ENCODE data around the gene EIF4E3. TPM values are rescaled to one million over a fixed set of nuclear protein-coding genes. Genes with fewer than 3 reads are reported as not detected.

The EIF4E3 gene
- total and polyA plus RNA-seq, 5 donors, result 25.0 to 42.5 (median 40.9) TPM

GRCh38 chr3:71752831-71753700 lies 27.9 kb upstream of the EIF4E3 start:
- no peak for ATAC-seq
- DNase-seq, result peak in 1 of 3 donors; percentile 44
- WGBS, result 12% methylated on average over 64 of the region's 68 CpGs
- Histone ChIP-seq H3K4me3 (ENCODE audit: low read length) (peak overlapping the region; percentile 81), H3K9me3 (ENCODE audit: control insufficient read depth, low read length) (no peaks in the 10 kb centered on the region), H3K27ac (ENCODE audit: low read length) (no peak overlapping the region), H3K4me1 (ENCODE audit: control insufficient read depth, insufficient read depth, low read length) (no peaks in the 10 kb centered on the region), H3K27me3 (ENCODE audit: control insufficient read depth, insufficient read depth) (no peaks in the 10 kb centered on the region)
- intact Hi-C loops (cut with DNase I), result no loop called here

DNA sequence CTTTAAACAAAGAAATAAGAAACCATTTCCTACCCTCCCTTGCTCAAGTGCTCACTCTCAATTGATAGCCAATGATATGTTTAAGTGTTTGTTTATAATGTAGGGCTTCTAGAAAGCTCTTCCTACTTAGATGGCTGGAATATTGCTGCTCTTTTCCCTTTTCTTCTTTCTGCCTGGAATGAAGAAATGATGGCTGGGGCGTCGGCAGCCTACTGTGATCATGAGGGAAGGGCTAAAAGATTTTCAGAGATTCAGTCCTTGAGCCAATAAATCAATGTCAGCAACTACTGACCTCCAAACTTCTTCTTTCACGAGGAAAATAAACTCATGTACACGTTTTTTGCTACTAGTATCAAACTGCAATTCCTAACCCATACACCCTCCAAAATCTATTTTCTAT lies 26.4 kb upstream of the EIF4E3 start:
- Histone ChIP-seq H3K27ac (ENCODE audit: low read length) (no peak overlapping the region), H3K9me3 (ENCODE audit: control insufficient read depth, low read length) (no peaks in the 10 kb centered on the region), H3K27me3 (ENCODE audit: control insufficient read depth, insufficient read depth) (no peaks in the 10 kb centered on the region), H3K4me1 (ENCODE audit: control insufficient read depth, insufficient read depth, low read length) (no peaks in the 10 kb centered on the region), H3K4me3 (ENCODE audit: low read length) (no peak overlapping the region)
- intact Hi-C loops (cut with DNase I), result no loop called here
- WGBS, result 92% methylated on average over 4 of the region's 4 CpGs
- no peak for ATAC-seq
- DNase-seq, result no peak

GRCh38 chr3:71744738-71745137 lies 19.5 kb upstream of the EIF4E3 start:
- no peak overlapping the region for H3K4me3 ChIP-seq (ENCODE audit: low read length)

GRCh38 chr3:71742621-71743020 lies 17.4 kb upstream of the EIF4E3 start:
- ATAC-seq (no peak), DNase-seq (no peak)
- Histone ChIP-seq H3K4me1 (ENCODE audit: control insufficient read depth, insufficient read depth, low read length) (no peaks in the 10 kb centered on the region), H3K4me3 (ENCODE audit: low read length) (no peak overlapping the region), H3K27ac (ENCODE audit: low read length) (no peak overlapping the region), H3K9me3 (ENCODE audit: control insufficient read depth, low read length) (no peaks in the 10 kb centered on the region), H3K27me3 (ENCODE audit: control insufficient read depth, insufficient read depth) (no peaks in the 10 kb centered on the region)
- 97% methylated on average over 1 of the region's 1 CpG for WGBS
- intact Hi-C loops (cut with DNase I), result no loop called here

More at GRCh38 chr3:71744738-71745137, 19.5 kb upstream of the EIF4E3 start:
- DNase-seq (no peak), ATAC-seq (no peak)
- Histone ChIP-seq H3K9me3 (ENCODE audit: control insufficient read depth, low read length) (no peaks in the 10 kb centered on the region), H3K4me1 (ENCODE audit: control insufficient read depth, insufficient read depth, low read length) (no peaks in the 10 kb centered on the region), H3K27me3 (ENCODE audit: control insufficient read depth, insufficient read depth) (no peaks in the 10 kb centered on the region), H3K27ac (ENCODE audit: low read length) (no peak overlapping the region)
- WGBS, result 88% methylated on average over 3 of the region's 3 CpGs
- intact Hi-C loops (cut with DNase I), result no loop called here

- DNase-seq, result no peak
- 60% methylated on average over 1 of the region's 1 CpG for WGBS
- ATAC-seq, result no peak
Observed at GRCh38 chr3:71734881-71735280, 9.7 kb upstream of the EIF4E3 start.

DNA sequence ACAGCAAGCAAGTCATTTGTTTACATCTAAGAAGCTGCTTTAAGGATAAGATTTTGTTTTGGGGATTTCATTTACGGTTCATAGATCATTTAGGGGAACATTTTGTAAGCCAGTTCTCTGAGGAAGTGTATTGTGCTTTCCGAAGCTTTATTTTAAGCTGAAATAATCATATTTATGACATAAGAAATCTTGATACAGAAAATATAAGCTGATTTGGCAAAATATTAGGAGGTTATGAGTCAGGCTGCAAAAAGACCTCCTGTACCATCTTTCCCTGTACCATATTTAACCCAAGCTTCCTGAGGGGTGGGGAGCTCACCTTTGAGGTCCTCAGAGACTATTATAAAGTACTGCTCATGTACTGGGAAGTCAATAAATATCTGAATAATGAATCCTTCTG lies 8.1 kb upstream of the EIF4E3 start:
- DNase-seq (no peak), ATAC-seq (no peak)
- Histone ChIP-seq H3K27me3 (ENCODE audit: control insufficient read depth, insufficient read depth) (no peaks in the 10 kb centered on the region), H3K27ac (ENCODE audit: low read length) (no peak overlapping the region), H3K4me1 (ENCODE audit: control insufficient read depth, insufficient read depth, low read length) (peaks cover 2% of the 10 kb centered on the region), H3K4me3 (ENCODE audit: low read length) (no peak overlapping the region), H3K9me3 (ENCODE audit: control insufficient read depth, low read length) (no peaks in the 10 kb centered on the region)
- intact Hi-C loops (cut with DNase I), result loop anchor here in 1 of 4 donors (10.0 kb wide), 1 partner anchor 121 kb away; no protein-coding TSS in a partner anchor
- 87% methylated on average over 2 of the region's 2 CpGs for WGBS

More at GRCh38 chr3:71734881-71735280, 9.7 kb upstream of the EIF4E3 start:
- H3K27me3 ChIP-seq (ENCODE audit: control insufficient read depth, insufficient read depth), result no peaks in the 10 kb centered on the region
- no peak overlapping the region for H3K4me3 ChIP-seq (ENCODE audit: low read length)
- peaks cover 2% of the 10 kb centered on the region for H3K4me1 ChIP-seq (ENCODE audit: control insufficient read depth, insufficient read depth, low read length)
- intact Hi-C loops (cut with DNase I), result loop anchor here in 1 of 4 donors (10.0 kb wide), 1 partner anchor 120 kb away; no protein-coding TSS in a partner anchor
- H3K27ac ChIP-seq (ENCODE audit: low read length), result no peak overlapping the region
- H3K9me3 ChIP-seq (ENCODE audit: control insufficient read depth, low read length), result no peaks in the 10 kb centered on the region

- Histone ChIP-seq H3K4me3 (ENCODE audit: low read length) (no peak overlapping the region), H3K4me1 (ENCODE audit: control insufficient read depth, insufficient read depth, low read length) (peaks cover 2% of the 10 kb centered on the region), H3K27me3 (ENCODE audit: control insufficient read depth, insufficient read depth) (no peaks in the 10 kb centered on the region), H3K9me3 (ENCODE audit: control insufficient read depth, low read length) (no peaks in the 10 kb centered on the region), H3K27ac (ENCODE audit: low read length) (no peak overlapping the region)
- intact Hi-C loops (cut with DNase I), result loop anchor here in 1 of 4 donors (10.0 kb wide), 1 partner anchor 122 kb away; no protein-coding TSS in a partner anchor
- no peak for ATAC-seq
- 81% methylated on average over 4 of the region's 4 CpGs for WGBS
- no peak for DNase-seq
Observed at GRCh38 chr3:71732637-71733036, 7.4 kb upstream of the EIF4E3 start.

DNA sequence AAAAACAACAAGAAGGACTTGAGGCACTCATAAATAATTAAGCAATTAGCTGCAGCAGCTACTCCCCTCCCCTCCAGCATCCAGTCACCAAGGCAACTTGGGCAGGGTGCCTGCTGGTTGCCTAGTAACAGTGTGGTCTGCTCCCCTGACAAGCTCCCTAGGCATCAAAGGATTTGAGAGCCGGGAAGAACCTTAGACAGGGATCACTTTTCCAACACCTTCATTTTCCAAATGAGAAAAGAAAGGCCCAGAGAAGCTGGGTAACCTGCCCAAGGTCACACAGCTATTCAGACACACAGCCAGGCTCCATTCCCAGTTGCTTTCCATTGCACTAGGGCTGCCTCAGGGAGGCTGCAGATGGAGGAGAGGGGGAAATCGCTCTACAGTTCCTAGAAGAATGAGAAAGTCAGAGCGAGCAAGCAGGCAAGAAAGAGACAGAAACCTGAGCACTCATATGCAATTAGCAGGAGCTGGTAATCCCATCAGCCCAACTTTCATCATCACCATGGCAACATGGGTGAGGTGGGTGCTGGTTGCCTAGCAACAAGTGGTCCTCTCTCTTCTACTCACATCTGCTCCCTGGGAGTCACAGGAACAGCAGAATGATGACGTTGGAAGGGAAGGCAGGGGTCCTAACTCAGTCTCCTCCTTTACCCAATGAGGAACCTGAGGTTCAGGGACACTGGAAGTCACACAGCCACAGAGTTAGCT lies 3.6 kb upstream of the EIF4E3 start:
- H3K4me1 ChIP-seq (ENCODE audit: control insufficient read depth, insufficient read depth, low read length), result peaks cover 5% of the 10 kb centered on the region
- no peaks in the 10 kb centered on the region for H3K9me3 ChIP-seq (ENCODE audit: control insufficient read depth, low read length)
- WGBS, result 53% methylated on average over 4 of the region's 4 CpGs
- ATAC-seq, result no peak
- H3K27ac ChIP-seq (ENCODE audit: low read length), result no peak overlapping the region
- no peaks in the 10 kb centered on the region for H3K27me3 ChIP-seq (ENCODE audit: control insufficient read depth, insufficient read depth)
- H3K4me3 ChIP-seq (ENCODE audit: low read length), result no peak overlapping the region
- no peak for DNase-seq
- intact Hi-C loops (cut with DNase I), result loop anchor here in 3 of 4 donors (10.0 kb wide), 1 partner anchor 1096 kb away; no protein-coding TSS in a partner anchor

DNA sequence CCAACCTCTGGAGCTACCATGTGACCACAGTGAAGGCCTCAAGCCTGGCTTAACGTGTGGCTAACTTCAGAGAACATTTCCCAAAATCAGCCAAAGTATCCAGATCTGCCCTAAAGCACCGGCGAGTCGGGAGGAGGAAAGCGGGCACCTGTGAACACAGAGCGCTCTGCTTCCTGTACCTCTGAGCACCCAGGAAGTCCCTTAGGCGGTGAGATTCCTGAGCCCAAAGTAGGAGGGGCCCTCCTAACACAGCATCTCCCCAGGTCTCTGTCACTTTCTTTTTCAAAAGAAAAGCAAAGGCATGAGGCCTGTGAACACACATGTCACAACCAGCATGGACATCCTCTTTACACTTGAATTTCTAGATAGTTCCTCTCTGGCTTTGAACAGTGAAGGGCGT lies 944 bp upstream of the EIF4E3 start:
- ATAC-seq (no peak), DNase-seq (no peak)
- intact Hi-C loops (cut with DNase I), result loop anchor here in 3 of 4 donors (10.0 kb wide), 1 partner anchor 1099 kb away; no protein-coding TSS in a partner anchor
- 88% methylated on average over 8 of the region's 8 CpGs for whole genome bisulfite sequencing
- no peak overlapping the region for H3K27ac ChIP-seq (ENCODE audit: low read length)
- no peaks in the 10 kb centered on the region for H3K27me3 ChIP-seq (ENCODE audit: control insufficient read depth, insufficient read depth)
- peaks cover 7% of the 10 kb centered on the region for H3K4me1 ChIP-seq (ENCODE audit: control insufficient read depth, insufficient read depth, low read length)
- H3K9me3 ChIP-seq (ENCODE audit: control insufficient read depth, low read length), result no peaks in the 10 kb centered on the region
- no peak overlapping the region for H3K4me3 ChIP-seq (ENCODE audit: low read length)

DNA sequence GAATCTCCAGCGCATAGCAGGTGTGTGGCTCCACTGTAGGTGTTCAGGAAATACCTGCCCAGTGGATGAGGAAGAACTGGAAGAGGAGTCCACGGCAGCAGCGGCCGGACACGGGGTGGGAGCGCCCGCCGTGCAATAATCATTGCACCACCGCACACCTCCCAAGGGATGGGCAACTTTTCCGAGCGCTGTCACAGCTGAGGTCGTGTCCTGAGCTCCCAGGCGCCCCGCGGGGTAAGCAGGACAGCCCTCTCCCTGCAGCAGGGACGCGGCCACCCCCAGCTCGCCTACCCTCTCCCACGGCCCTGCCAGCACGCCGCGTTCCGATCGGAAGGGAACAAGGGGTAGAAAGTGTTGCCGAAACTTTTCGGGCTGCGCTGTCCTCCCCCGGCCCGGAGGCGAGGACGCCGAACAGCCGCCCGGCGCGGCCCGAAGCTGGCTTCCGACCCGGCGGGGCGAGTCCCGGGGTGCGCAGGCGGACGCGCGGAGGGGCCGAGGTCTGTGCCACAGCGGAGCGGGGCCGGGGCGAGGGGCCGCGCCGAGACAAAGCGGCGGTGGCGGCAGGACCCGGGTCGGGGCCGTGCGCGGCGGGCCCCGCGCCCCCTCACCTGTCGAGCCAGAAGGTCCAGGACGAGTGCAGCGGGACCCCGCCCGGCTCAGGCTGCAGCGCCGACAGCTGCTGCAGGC lies 475 bp downstream of the EIF4E3 start:
- peak; percentile 72 to 76 for ATAC-seq
- H3K27ac ChIP-seq (ENCODE audit: low read length), result peak overlapping the region; percentile 1
- intact Hi-C loops (cut with DNase I), result loop anchor here in 3 of 4 donors (10.0 kb wide), 1 partner anchor 1100 kb away; no protein-coding TSS in a partner anchor
- no peaks in the 10 kb centered on the region for H3K9me3 ChIP-seq (ENCODE audit: control insufficient read depth, low read length)
- H3K4me3 ChIP-seq (ENCODE audit: low read length), result peak overlapping the region; percentile 85
- peak; percentile 63 to 80 (median 73) for DNase-seq
- WGBS, result under 1% methylated on average over 73 of the region's 73 CpGs
- H3K4me1 ChIP-seq (ENCODE audit: control insufficient read depth, insufficient read depth, low read length), result peaks cover 5% of the 10 kb centered on the region
- H3K27me3 ChIP-seq (ENCODE audit: control insufficient read depth, insufficient read depth), result no peaks in the 10 kb centered on the region
